ENCODE data around the gene AFAP1. TPM values are rescaled to one million over a fixed set of nuclear protein-coding genes. Genes with fewer than 3 reads are reported as not detected.

Gene AFAP1
- polyA plus RNA-seq, 1 experiment: 61.7 TPM

GRCh38 chr4:7807351-7807921 lies 132.2 kb downstream of the AFAP1 start:
- CTCF ChIA-PET: no interaction called here
- no peak for DNase-seq (ENCODE audit: low read depth, low spot score)
- H3K27ac ChIP-seq (ENCODE audit: low read depth, low read length): peak overlapping the region; percentile 61

GRCh38 chr4:7806338-7807090 lies 133.1 kb downstream of the AFAP1 start:
- H3K27me3 ChIP-seq (ENCODE audit: control insufficient read depth, insufficient read depth, low read length): no peaks in the 10 kb centered on the region
- CTCF ChIA-PET: interaction anchor here (3.0 to 8.9 kb wide), 4 partner anchors 13 to 180 kb away, joined by 14 to 164 read pairs (median 48); partner anchors contain the start of gene AFAP1
- POLR2A ChIA-PET: interaction anchor here (0.7 to 1.5 kb wide), 6 partner anchors 17 to 133 kb away, joined by 3 to 6 read pairs (median 4); partner anchors contain the start of gene AFAP1
- H3K9me3 ChIP-seq (ENCODE audit: control insufficient read depth, insufficient read depth, low read length): peaks cover 17% of the 10 kb centered on the region
- H3K4me3 ChIP-seq (ENCODE audit: low read depth, low read length): no peak overlapping the region
- DNase-seq (ENCODE audit: low read depth, low spot score): no peak
- H3K27ac ChIP-seq (ENCODE audit: low read depth, low read length): peak overlapping the region; percentile 92
- TF ChIP-seq CTCF (IDR thresholded peaks at IDR 0.05; ENCODE audit: low read depth, low read length): no peak

More at GRCh38 chr4:7807351-7807921, 132.2 kb downstream of the AFAP1 start:
- Histone ChIP-seq H3K4me3 (ENCODE audit: low read depth, low read length) (no peak overlapping the region), H3K27me3 (ENCODE audit: control insufficient read depth, insufficient read depth, low read length) (no peaks in the 10 kb centered on the region), H3K9me3 (ENCODE audit: control insufficient read depth, insufficient read depth, low read length) (peaks cover 17% of the 10 kb centered on the region)
- TF ChIP-seq CTCF (IDR thresholded peaks at IDR 0.05; ENCODE audit: low read depth, low read length): no peak
- POLR2A ChIA-PET: interaction anchor here (1.2 kb wide), 1 partner anchor 16 kb away, joined by 4 read pairs; no protein-coding TSS in a partner anchor

GRCh38 chr4:7805533-7806337 lies 133.9 kb downstream of the AFAP1 start:
- H3K4me3 ChIP-seq (ENCODE audit: low read depth, low read length): no peak overlapping the region
- DNase-seq (ENCODE audit: low read depth, low spot score): peak; percentile 85
- TF ChIP-seq CTCF (IDR thresholded peaks at IDR 0.05; ENCODE audit: low read depth, low read length): no peak
- H3K27ac ChIP-seq (ENCODE audit: low read depth, low read length): peak overlapping the region; percentile 92
- H3K27me3 ChIP-seq (ENCODE audit: control insufficient read depth, insufficient read depth, low read length): no peaks in the 10 kb centered on the region
- ChIA-PET POLR2A (interaction anchor here (0.7 to 1.5 kb wide), 9 partner anchors 8 to 134 kb away, joined by 3 to 6 read pairs (median 4); partner anchors contain the start of gene AFAP1), CTCF (interaction anchor here (0.9 to 8.9 kb wide), 8 partner anchors 8 to 181 kb away, joined by 3 to 164 read pairs (median 13); partner anchors contain the start of gene AFAP1)
- H3K9me3 ChIP-seq (ENCODE audit: control insufficient read depth, insufficient read depth, low read length): peaks cover 17% of the 10 kb centered on the region

- Histone ChIP-seq H3K4me3 (ENCODE audit: low read depth, low read length) (no peak overlapping the region), H3K9me3 (ENCODE audit: control insufficient read depth, insufficient read depth, low read length) (peaks cover 17% of the 10 kb centered on the region), H3K27me3 (ENCODE audit: control insufficient read depth, insufficient read depth, low read length) (no peaks in the 10 kb centered on the region), H3K27ac (ENCODE audit: low read depth, low read length) (peak overlapping the region; percentile 85)
- ChIA-PET POLR2A (interaction anchor here (0.9 to 1.5 kb wide), 8 partner anchors 9 to 135 kb away, joined by 3 to 6 read pairs (median 4); partner anchors contain the start of gene AFAP1), CTCF (interaction anchor here (0.5 to 8.9 kb wide), 42 partner anchors 9 to 193 kb away, joined by 3 to 164 read pairs (median 4); partner anchors contain the start of gene AFAP1)
- no peak for TF ChIP-seq CTCF (IDR thresholded peaks at IDR 0.05; ENCODE audit: low read depth, low read length)
- DNase-seq (ENCODE audit: low read depth, low spot score): no peak
Measured at GRCh38 chr4:7804756-7805385, 134.8 kb downstream of the AFAP1 start.

All from AG04450 (cell line).